H1 (cell line): ENCODE results near the gene B3GALT5. TPM values are rescaled to one million over a fixed set of nuclear protein-coding genes. Genes with fewer than 3 reads are reported as not detected.

Experiments
- CTCF ChIA-PET: fragments of 300-600 bp; sonication (Branson Sonifier 250); formaldehyde crosslinking; loops from one replicate; lab custom pipeline; 2021; ENCODE audit not compliant: partially characterized antibody; lab: Charles Lee
- POLR2A ChIA-PET: fragments of 300-600 bp; sonication (Branson Sonifier 250); formaldehyde crosslinking; loops from one replicate; lab custom pipeline; 2021; ENCODE audit warnings: inconsistent platforms; ENCODE audit not compliant: partially characterized antibody; lab: Charles Lee
- DNase-seq, 2 experiments: peaks; one replicate each; pipeline versions ENCODE4 v3.0.0 to v3.0.0-alpha.2; 2010 to 2022; ENCODE audit warnings: low spot score in 2 of 2, low read depth in 1 of 2, mixed read lengths in 1 of 2
- FAIRE-seq: peaks from 2 replicates; lab custom pipeline; 2011; peaks lifted over from hg19 to GRCh38; lab: Jason Lieb, UNC
- H2AFZ ChIP-seq: 2 replicates; pipeline ENCODE4 v1.8.1; 2012; ENCODE audit warnings: low read length, inconsistent platforms
- H2AK5ac ChIP-seq: 2 replicates; pipeline ENCODE4 v1.6.1; 2013; ENCODE audit warnings: low read depth, low read length
- H2BK120ac ChIP-seq: replicated peaks from 2 replicates; pipeline ENCODE3; 2013; ENCODE audit warnings: low read depth, low read length, inconsistent platforms
- H2BK12ac ChIP-seq: 2 replicates; pipeline ENCODE4 v1.6.1; 2013; ENCODE audit warnings: low read depth, low read length
- H2BK15ac ChIP-seq: 2 replicates; pipeline ENCODE4 v1.6.1; 2013; ENCODE audit warnings: low read length
- H2BK20ac ChIP-seq: 2 replicates; pipeline ENCODE4 v1.6.1; 2013; ENCODE audit warnings: low read length
- H2BK5ac ChIP-seq: 2 replicates; pipeline ENCODE4 v1.6.1; 2013; ENCODE audit warnings: low read depth, low read length
- H3K14ac ChIP-seq: 2 replicates; pipeline ENCODE4 v1.6.1; 2013; ENCODE audit warnings: inconsistent platforms; ENCODE audit not compliant: insufficient read length
- H3K18ac ChIP-seq: 2 replicates; pipeline ENCODE4 v1.6.1; 2013; ENCODE audit warnings: low read length; ENCODE audit errors: extremely low read depth
- H3K23ac ChIP-seq: 2 replicates; pipeline ENCODE4 v1.6.1; 2013; ENCODE audit warnings: inconsistent platforms; ENCODE audit not compliant: insufficient read length
- H3K23me2 ChIP-seq: 2 replicates; pipeline ENCODE4 v1.6.1; 2013; ENCODE audit warnings: low read depth, low read length
- H3K27ac ChIP-seq: 2 replicates; pipeline ENCODE4 v1.6.1; 2011; ENCODE audit warnings: low read depth, low read length, inconsistent platforms
- H3K27me3 ChIP-seq, 4 experiments: replicated peaks in 1 of 4; 1 replicate in 1 of 4; 2 replicates in 3 of 4; pipeline versions ENCODE4 v1.6.1 to v1.8.1; 2011 to 2013; ENCODE audit warnings: low read length in 3 of 4, mild to moderate bottlenecking in 3 of 4, inconsistent platforms in 2 of 4, mixed read lengths in 2 of 4, moderate library complexity in 1 of 4; ENCODE audit not compliant: control insufficient read depth in 3 of 4, insufficient read depth in 3 of 4; ENCODE audit errors: extremely low read depth in 1 of 4
- H3K36me3 ChIP-seq, 4 experiments: 2 replicates each; pipeline versions ENCODE4 v1.6.1 to v1.8.1; 2011 to 2013; ENCODE audit warnings: mild to moderate bottlenecking in 4 of 4, low read length in 3 of 4, moderate library complexity in 2 of 4, control low read depth in 1 of 4, inconsistent platforms in 1 of 4; ENCODE audit not compliant: insufficient read depth in 4 of 4, control insufficient read depth in 2 of 4
- H3K4ac ChIP-seq: replicated peaks from 2 replicates; pipeline ENCODE3; 2013; ENCODE audit warnings: low read length, low read depth, mixed read lengths, inconsistent platforms; ENCODE audit not compliant: insufficient read length
- H3K4me1 ChIP-seq, 4 experiments: replicated peaks in 1 of 4; 1 replicate in 1 of 4; 2 replicates in 3 of 4; pipeline versions ENCODE4 v1.6.1 to v1.8.1; 2011 to 2013; ENCODE audit warnings: low read length in 3 of 4, inconsistent platforms in 2 of 4, mixed read lengths in 1 of 4; ENCODE audit not compliant: insufficient read depth in 4 of 4, control insufficient read depth in 3 of 4
- H3K4me2 ChIP-seq, 2 experiments: 2 replicates each; pipeline versions ENCODE4 v1.6.1 to v1.8.1; 2011 to 2013; ENCODE audit warnings: low read depth in 2 of 2, low read length in 2 of 2, control low read depth in 1 of 2, inconsistent platforms in 1 of 2, mild to moderate bottlenecking in 1 of 2; ENCODE audit not compliant: insufficient read depth in 1 of 2
- H3K4me3 ChIP-seq, 4 experiments: fragments of 200-600, 300-600 bp in 1 of 4; sonication (generic), shearing (Covaris generic), sonication (Bioruptor Twin) in 1 of 4; 2 replicates each; pipeline versions ENCODE4 v1.5.1 to v1.8.1; 2011 to 2016; ENCODE audit warnings: low read length in 4 of 4, low read depth in 3 of 4, control low read depth in 2 of 4, inconsistent platforms in 2 of 4, mild to moderate bottlenecking in 2 of 4, mixed read lengths in 1 of 4, moderate library complexity in 1 of 4; ENCODE audit not compliant: insufficient read depth in 2 of 4; ENCODE audit errors: extremely low read depth in 1 of 4
- H3K56ac ChIP-seq: replicated peaks from 2 replicates; pipeline ENCODE3; 2013; ENCODE audit warnings: low read depth, mild to moderate bottlenecking, mixed read lengths, low read length, inconsistent platforms; ENCODE audit not compliant: insufficient read length
- H3K79me1 ChIP-seq: 2 replicates; pipeline ENCODE4 v1.6.1; 2013; ENCODE audit warnings: low read depth, low read length, control low read depth
- H3K79me2 ChIP-seq, 2 experiments: 2 replicates each; pipeline versions ENCODE4 v1.6.1 to v1.8.1; 2012 to 2013; ENCODE audit warnings: low read length in 2 of 2, mild to moderate bottlenecking in 2 of 2, inconsistent platforms in 1 of 2; ENCODE audit not compliant: insufficient read depth in 2 of 2, control insufficient read depth in 1 of 2
- H3K9ac ChIP-seq, 4 experiments: replicated peaks in 1 of 4; 1 replicate in 1 of 4; 2 replicates in 3 of 4; pipeline versions ENCODE4 v1.6.1 to v1.8.1; 2011 to 2013; ENCODE audit warnings: low read depth in 3 of 4, low read length in 3 of 4, control low read depth in 2 of 4, mild to moderate bottlenecking in 2 of 4, moderate library complexity in 2 of 4, inconsistent platforms in 1 of 4; ENCODE audit errors: extremely low read depth in 1 of 4
- H3K9me3 ChIP-seq, 2 experiments: 2 replicates each; pipeline versions ENCODE4 v1.6.1 to v1.8.1; 2012 to 2013; ENCODE audit warnings: mild to moderate bottlenecking in 2 of 2, moderate library complexity in 2 of 2, control low read depth in 1 of 2, inconsistent platforms in 1 of 2, low read depth in 1 of 2, low read length in 1 of 2, mixed read lengths in 1 of 2; ENCODE audit not compliant: insufficient read depth in 2 of 2
- H4K20me1 ChIP-seq, 2 experiments: replicated peaks in 1 of 2; 2 replicates each; pipeline versions ENCODE3 to v1.8.1; 2011 to 2013; ENCODE audit warnings: inconsistent platforms in 2 of 2, low read length in 2 of 2, mild to moderate bottlenecking in 1 of 2; ENCODE audit not compliant: insufficient read depth in 2 of 2, control insufficient read depth in 1 of 2
- H4K5ac ChIP-seq: 2 replicates; pipeline ENCODE4 v1.6.1; 2013; ENCODE audit warnings: low read length, low read depth, mixed read lengths, inconsistent platforms; ENCODE audit not compliant: insufficient read length
- H4K8ac ChIP-seq: 2 replicates; pipeline ENCODE4 v1.8.0; 2013; ENCODE audit warnings: mild to moderate bottlenecking, moderate library complexity, low read length, inconsistent platforms; ENCODE audit not compliant: insufficient read depth; ENCODE audit errors: extremely low read depth
- H4K91ac ChIP-seq: replicated peaks from 2 replicates; pipeline ENCODE3; 2013; ENCODE audit warnings: low read length, mixed read lengths, inconsistent platforms; ENCODE audit not compliant: insufficient read length
- BCL11A ChIP-seq, 2 experiments: IDR thresholded peaks; one replicate each; pipeline ENCODE4 v1.6.1; 2011; ENCODE audit warnings: low read depth in 2 of 2, low read length in 2 of 2, mild to moderate bottlenecking in 2 of 2
- CEBPB ChIP-seq: IDR thresholded peaks from 2 replicates; pipeline ENCODE4 v1.6.1; 2012; ENCODE audit warnings: low read depth, low read length
- FOSL1 ChIP-seq: IDR thresholded peaks from 2 replicates; pipeline ENCODE4 v1.6.1; 2011; ENCODE audit warnings: mild to moderate bottlenecking, low read depth, low read length, moderate library complexity; ENCODE audit not compliant: insufficient read depth
- POU5F1 ChIP-seq: IDR thresholded peaks from 2 replicates; pipeline ENCODE4 v1.6.1; 2011; ENCODE audit warnings: low read depth, mild to moderate bottlenecking, low read length, moderate library complexity
- SP1 ChIP-seq: IDR thresholded peaks from 2 replicates; pipeline ENCODE4 v1.6.1; 2011; ENCODE audit warnings: low read depth, low read length
- WGBS, 2 experiments: shearing (Covaris generic) in 1 of 2; methylation state at CpG; one replicate each; pipeline versions ENCODE4 v1.1.6 to v1.1.7; 2013 to 2015; ENCODE audit warnings: low lambda C conversion rate in 2 of 2, mixed read lengths in 2 of 2, inconsistent platforms in 1 of 2, low coverage in 1 of 2, missing lambda C conversion rate in 1 of 2; ENCODE audit not compliant: insufficient replicate concordance in 2 of 2, insufficient coverage in 1 of 2, insufficient read length in 1 of 2; ENCODE audit errors: extremely low coverage in 1 of 2, missing lambda C conversion rate in 1 of 2; 5-methylcytosine and 5-hydroxymethylcytosine counted together
- polyA plus RNA-seq, 7 experiments: library from polyadenylated mRNA; depleted of rRNA in 3 of 7; stranded (reverse) in 5 of 7; unstranded in 2 of 7; fragments of >200 nt in 5 of 7; fragments of 200-250 nt in 2 of 7; gene quantifications; 1 replicate in 5 of 7; 2 replicates in 1 of 7; 4 replicates in 1 of 7; pipeline versions ENCODE4 v1.2.1 to v1.2.3, GENCODE V29; 2011 to 2013; ENCODE audit warnings: missing spikeins in 2 of 7, mixed read lengths in 2 of 7
- total RNA-seq: library from RNA; stranded (reverse); fragmentation: NEBNext Ultra II Directional; extraction: Animal tissue kit (Norgen Biotek cat#: 25700); gene quantifications from 2 replicates; pipeline ENCODE4 v1.2.1, GENCODE V29; 2021
- TF ChIP-seq, protein P1 (sequence below), 3 experiments: IDR thresholded peaks; 1 replicate in 2 of 3; 2 replicates in 1 of 3; pipeline versions ENCODE4 v1.5.1 to v1.6.1; 2011; ENCODE audit warnings: low read length in 3 of 3, mild to moderate bottlenecking in 3 of 3, inconsistent platforms in 2 of 3, low read depth in 1 of 3, moderate library complexity in 1 of 3; ENCODE audit not compliant: insufficient read depth in 1 of 3; ENCODE audit errors: control extremely low read depth in 1 of 3

Gene B3GALT5
- total and polyA plus RNA-seq, 2 of the 8 experiments (the other 6 are each of a cell fraction or from before 2014, with no cell fraction given): 11.9 to 25.1 TPM

GRCh38 chr21:39703578-39703977 is 90.8 kb downstream of the B3GALT5 start:
- H4K20me1 ChIP-seq: no peaks in the 10 kb centered on the region
- no peak overlapping the region for H3K14ac ChIP-seq
- no peak overlapping the region for H3K23ac ChIP-seq
- CTCF ChIA-PET: no interaction called here
- H2BK120ac ChIP-seq: peak overlapping the region; percentile 28
- no peaks in the 10 kb centered on the region for H3K79me1 ChIP-seq
- no peak overlapping the region for H2BK20ac ChIP-seq
- H2AK5ac ChIP-seq: 0 out of 2 replicates have a peak overlapping the region, but pooled peaks have one; percentile 65
- no peak overlapping the region for H4K8ac ChIP-seq
- H4K91ac ChIP-seq: no peak overlapping the region
- H4K5ac ChIP-seq: no peak overlapping the region
- H2BK12ac ChIP-seq: no peak overlapping the region
- H2BK5ac ChIP-seq: no peak overlapping the region
- DNase-seq (no peak), FAIRE-seq (no peak)
- H3K27me3 ChIP-seq: no peaks in the 10 kb centered on the region
- H3K4me1 ChIP-seq: peaks cover 3 to 15% (median 10%) of the 10 kb centered on the region in 4 experiments
- no peak overlapping the region for H3K9ac ChIP-seq
- peaks cover 4% of the 10 kb centered on the region; the same call in 1 of the 2 replicates for H3K23me2 ChIP-seq
- H3K4ac ChIP-seq: no peak overlapping the region
- no peak for TF ChIP-seq SP1
- no peak for TF ChIP-seq CEBPB
- TF ChIP-seq BCL11A (IDR thresholded peaks at IDR 0.05; ENCODE audit: low read depth in 2 of 2, low read length in 2 of 2): no peak
- no peak for TF ChIP-seq POU5F1
- no peak for TF ChIP-seq FOSL1
- TF ChIP-seq, protein P1, sequence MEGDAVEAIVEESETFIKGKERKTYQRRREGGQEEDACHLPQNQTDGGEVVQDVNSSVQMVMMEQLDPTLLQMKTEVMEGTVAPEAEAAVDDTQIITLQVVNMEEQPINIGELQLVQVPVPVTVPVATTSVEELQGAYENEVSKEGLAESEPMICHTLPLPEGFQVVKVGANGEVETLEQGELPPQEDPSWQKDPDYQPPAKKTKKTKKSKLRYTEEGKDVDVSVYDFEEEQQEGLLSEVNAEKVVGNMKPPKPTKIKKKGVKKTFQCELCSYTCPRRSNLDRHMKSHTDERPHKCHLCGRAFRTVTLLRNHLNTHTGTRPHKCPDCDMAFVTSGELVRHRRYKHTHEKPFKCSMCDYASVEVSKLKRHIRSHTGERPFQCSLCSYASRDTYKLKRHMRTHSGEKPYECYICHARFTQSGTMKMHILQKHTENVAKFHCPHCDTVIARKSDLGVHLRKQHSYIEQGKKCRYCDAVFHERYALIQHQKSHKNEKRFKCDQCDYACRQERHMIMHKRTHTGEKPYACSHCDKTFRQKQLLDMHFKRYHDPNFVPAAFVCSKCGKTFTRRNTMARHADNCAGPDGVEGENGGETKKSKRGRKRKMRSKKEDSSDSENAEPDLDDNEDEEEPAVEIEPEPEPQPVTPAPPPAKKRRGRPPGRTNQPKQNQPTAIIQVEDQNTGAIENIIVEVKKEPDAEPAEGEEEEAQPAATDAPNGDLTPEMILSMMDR (IDR thresholded peaks at IDR 0.05; ENCODE audit: control extremely low read depth in 1 of 3, insufficient read depth in 1 of 3, low read depth in 1 of 3, low read length in 3 of 3): no peak
- H3K4me3 ChIP-seq: no peak overlapping the region
- H3K79me2 ChIP-seq: no peaks in the 10 kb centered on the region
- H3K9me3 ChIP-seq: peaks cover 12 to 13% of the 10 kb centered on the region in 2 experiments
- H2AFZ ChIP-seq: no peak overlapping the region
- no peak overlapping the region for H3K18ac ChIP-seq
- POLR2A ChIA-PET: no interaction called here
- 100% methylated on average over 1 of the region's 1 CpG; no CpG with 5 or more reads in 1 of the 2 experiments for WGBS, 2 experiments
- no peak overlapping the region for H3K56ac ChIP-seq
- no peaks in the 10 kb centered on the region for H3K36me3 ChIP-seq
- H3K4me2 ChIP-seq: no peak overlapping the region
- H3K27ac ChIP-seq: no peak overlapping the region
- H2BK15ac ChIP-seq: no peak overlapping the region
